ENCODE results near the gene MYOZ3.

Gene MYOZ3

GRCh38 chr5:150642991-150643710 lies 17.9 kb upstream of the MYOZ3 start:
- DNase-seq (ENCODE audit: low spot score), result no peak

DNA sequence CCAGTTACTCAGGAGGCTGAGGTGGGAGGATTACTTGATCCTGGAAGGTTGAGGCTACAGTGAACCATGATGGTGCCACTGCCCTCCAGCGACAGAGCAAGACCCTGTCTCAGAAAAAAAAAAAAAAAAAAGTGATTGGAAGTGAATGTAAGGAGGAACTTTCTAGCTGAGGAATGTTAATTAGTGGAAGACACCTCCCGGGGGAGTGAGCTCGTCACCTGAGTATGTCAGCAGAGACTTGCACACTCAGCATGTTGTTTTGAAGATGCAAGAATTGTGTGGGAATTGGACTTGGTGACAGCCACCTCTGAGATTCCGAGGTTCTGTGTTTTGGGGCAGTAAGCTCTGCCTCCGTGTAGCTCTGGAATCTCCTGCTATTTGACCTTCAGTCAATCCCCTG lies 17.0 kb upstream of the MYOZ3 start:
- no peak for DNase-seq (ENCODE audit: low spot score)

GRCh38 chr5:150644514-150644913 lies 16.5 kb upstream of the MYOZ3 start:
- DNase-seq (ENCODE audit: low spot score), result no peak

DNA sequence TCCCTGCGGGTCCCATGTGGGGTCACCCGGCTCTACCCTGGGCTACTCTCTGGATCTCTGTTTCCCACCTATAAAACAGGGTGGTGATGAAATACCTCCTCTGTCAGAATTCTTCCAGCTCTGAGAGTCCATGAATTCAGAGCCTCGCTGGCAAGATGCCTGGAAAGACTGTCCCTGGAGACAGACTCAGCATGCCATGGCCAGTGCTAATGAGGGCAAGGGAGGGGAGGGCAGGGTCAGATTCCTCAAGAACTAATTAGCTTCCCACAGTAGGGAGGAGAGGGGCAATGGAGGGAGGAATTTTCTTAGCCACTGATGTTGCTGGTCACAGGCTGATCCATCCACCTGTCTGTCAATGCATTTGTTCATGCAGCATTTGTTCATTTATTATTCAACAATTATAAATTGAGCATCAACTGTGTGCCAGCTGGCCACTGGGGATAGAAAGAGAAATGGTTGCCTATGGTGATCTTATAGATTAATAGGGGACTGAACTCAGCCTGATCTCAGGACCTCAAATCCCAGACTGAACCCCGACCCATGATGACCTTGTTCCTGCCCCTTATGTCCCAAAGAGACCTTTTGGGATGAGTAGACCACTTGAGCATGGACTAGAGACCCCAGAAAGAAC lies 15.9 kb upstream of the MYOZ3 start:
- DNase-seq (ENCODE audit: low spot score), result no peak

- DNase-seq (ENCODE audit: low spot score), result no peak
These were observed 13.5 kb upstream of the MYOZ3 start for GRCh38 chr5:150647275-150648251.

- no peak for DNase-seq (ENCODE audit: low spot score)
These were observed 12.6 kb upstream of the MYOZ3 start for GRCh38 chr5:150648294-150649107.

DNA sequence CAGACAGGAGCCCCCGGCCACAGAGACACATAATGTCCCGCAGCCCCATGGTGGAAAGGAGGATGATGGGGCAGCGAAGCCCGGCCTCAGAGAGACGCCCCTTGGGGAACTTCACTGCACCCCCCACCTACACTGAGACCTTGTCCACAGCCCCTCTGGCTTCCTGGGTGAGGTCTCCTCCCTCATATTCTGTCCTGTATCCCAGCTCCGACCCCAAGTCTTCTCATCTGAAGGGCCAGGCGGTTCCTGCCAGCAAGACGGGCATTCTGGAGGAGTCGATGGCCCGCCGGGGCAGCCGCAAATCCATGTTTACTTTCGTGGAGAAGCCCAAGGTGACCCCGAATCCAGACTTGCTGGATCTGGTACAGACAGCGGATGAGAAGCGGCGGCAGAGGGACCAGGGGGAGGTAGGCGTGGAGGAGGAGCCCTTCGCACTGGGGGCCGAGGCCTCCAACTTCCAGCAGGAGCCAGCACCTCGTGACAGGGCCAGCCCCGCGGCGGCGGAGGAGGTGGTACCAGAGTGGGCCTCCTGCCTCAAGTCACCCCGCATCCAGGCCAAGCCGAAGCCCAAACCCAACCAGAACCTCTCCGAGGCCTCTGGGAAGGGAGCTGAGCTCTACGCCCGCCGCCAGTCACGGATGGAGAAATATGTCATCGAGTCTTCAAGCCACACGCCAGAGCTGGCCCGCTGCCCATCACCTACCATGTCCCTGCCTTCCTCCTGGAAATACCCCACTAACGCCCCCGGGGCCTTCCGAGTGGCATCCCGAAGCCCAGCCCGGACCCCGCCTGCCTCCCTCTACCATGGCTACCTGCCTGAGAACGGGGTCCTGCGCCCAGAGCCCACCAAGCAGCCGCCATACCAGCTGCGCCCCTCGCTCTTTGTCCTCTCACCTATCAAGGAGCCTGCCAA lies 11.7 kb upstream of the MYOZ3 start:
- DNase-seq (ENCODE audit: low spot score), result no peak

DNA sequence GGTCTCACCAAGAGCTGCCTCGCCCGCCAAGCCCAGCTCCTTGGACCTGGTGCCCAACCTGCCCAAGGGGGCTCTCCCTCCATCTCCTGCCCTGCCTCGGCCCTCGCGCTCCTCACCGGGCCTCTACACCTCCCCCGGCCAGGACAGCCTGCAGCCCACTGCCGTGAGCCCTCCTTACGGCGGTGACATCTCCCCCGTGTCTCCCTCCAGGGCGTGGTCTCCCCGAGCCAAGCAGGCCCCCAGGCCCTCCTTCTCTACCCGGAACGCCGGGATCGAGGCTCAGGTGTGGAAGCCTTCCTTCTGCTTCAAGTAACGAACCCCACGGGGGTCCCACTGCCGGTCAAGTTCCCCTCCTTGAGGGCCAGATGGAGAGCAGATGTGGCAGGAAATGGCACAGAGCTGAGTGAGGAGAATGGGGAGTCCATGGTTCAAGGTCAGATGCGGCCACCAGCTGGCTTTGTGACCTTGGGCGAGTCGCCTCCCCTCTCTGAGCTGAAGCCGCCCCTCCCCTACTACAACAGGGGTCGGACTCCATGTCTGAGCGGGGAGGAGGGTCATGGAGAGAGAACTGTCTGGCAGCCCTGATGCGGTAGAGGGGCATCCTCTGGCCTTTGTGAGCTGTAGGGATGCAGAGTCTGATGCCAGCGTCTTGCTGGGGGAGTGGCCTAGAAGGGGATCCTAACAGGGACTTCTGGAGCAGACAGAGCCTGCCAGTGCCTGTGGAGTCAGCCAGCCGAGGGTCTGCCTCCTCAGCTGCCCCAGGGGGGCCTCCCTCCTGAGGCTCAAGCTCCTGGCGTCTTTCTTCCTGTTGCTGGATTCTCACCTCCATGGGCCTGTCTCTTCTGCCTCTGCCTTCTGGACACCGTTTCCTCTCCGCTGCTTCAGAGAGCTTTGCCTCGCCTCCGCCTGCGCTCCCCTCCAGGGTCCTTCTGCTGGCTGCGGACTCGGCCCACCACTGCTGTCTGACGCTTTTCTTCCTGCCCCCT lies 10.7 kb upstream of the MYOZ3 start:
- no peak for DNase-seq (ENCODE audit: low spot score)

DNA sequence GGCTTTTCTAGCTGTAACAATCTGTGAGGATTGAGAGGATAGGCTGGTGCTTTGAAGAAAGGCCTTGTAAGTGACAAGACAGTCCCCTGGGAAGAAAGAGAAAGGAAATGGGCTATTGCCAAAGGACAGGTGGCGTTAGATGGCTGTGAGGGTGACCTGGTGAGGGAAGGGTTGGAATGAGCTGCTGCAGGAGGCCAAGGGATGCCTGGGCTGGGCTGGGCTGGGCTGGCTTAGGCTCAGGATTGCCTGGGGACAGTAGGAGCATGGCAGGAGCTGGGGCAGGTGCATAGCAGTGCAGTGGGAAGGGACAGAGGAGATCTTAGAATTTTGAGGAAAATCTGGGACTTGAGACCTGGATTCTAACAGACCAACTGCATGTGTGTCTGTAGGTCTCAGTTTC lies 9.7 kb upstream of the MYOZ3 start:
- no peak for DNase-seq (ENCODE audit: low spot score)

DNA sequence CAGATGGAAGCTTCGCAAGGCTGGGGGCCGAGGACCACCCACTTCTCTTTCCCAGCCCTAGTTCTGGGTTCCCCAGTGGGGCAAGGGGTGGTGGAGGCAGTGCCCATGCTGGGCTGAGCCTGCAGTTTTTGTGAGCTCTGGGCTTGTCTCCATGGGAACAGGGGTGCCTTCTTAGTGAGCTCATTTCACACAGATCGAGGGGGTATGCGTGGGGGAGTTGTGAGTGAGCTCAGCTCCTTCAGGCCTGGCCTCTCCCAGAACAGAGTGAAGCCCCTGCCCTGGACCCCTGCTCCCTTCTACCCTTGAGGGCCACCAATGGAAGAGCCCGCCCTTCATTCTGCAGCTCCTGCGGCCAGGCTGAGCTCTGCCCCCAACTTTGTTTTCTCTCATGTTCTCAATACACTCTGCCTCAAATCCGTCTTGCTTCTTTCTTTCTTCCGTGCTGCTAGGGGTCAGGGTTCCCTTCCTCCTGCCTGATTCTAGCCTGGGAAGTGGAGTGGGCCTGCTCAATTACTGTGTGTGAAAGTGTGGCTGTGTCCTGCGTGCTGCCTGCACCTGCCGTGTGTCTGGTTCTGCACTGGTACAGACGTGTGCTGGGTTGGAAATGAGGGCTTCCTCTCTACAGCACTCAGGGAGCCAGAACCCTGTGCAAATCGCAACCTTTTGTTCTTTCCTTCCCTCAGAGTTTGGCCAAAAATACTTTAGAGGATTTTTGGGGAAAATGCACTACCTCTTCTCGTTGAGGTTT lies 9.0 kb upstream of the MYOZ3 start:
- DNase-seq (ENCODE audit: low spot score), result no peak

GRCh38 chr5:150653145-150653761 lies 7.8 kb upstream of the MYOZ3 start:
- no peak for DNase-seq (ENCODE audit: low spot score)

- DNase-seq (ENCODE audit: low spot score), result no peak
These were observed 7.1 kb upstream of the MYOZ3 start for GRCh38 chr5:150653762-150654556.

DNA sequence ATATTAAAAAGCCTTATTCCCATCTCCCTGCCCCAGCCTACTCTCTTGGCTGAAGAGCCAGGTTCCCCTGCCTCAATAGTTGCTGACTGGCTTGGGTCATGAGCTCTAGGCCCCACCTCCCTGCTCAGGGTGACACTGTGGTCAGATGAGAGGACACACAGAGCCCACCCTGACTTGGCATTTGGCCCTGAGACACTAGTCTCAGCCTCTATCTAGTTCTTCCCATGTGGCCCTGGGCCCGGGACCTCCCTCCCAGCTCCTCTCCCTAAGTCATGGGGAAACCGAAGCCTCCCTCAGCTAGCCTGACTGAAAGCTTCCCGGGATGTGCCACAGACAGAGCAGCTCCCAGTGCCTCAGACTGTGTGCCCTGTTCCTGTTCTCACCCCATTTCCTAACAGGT lies 5.8 kb upstream of the MYOZ3 start:
- DNase-seq (ENCODE audit: low spot score), result no peak

- peak; percentile 88 for DNase-seq (ENCODE audit: low spot score)
These were observed 4.6 kb upstream of the MYOZ3 start for GRCh38 chr5:150656191-150657132.

- no peak for DNase-seq (ENCODE audit: low spot score)
These were observed 2.9 kb upstream of the MYOZ3 start for GRCh38 chr5:150658121-150658520.

DNA sequence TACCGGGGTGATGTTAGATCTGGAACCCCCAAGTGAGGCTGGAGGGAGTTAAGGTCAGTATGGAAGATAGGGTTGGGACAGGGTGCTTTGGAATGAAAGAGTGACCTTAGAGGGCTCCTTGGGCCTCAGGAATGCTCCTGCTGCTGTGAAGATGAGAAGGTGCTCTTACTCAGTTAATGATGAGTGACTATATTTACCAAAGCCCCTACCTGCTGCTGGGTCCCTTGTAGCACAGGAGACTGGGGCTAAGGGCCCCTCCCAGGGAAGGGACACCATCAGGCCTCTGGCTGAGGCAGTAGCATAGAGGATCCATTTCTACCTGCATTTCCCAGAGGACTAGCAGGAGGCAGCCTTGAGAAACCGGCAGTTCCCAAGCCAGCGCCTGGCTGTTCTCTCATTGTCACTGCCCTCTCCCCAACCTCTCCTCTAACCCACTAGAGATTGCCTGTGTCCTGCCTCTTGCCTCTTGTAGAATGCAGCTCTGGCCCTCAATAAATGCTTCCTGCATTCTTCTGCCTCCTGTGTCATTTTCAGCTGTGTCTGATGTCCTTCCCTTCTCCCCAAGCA lies 2.3 kb upstream of the MYOZ3 start:
- DNase-seq (ENCODE audit: low spot score), result no peak
